ENCODE results near the gene DPM1.

DPM1 gene

DNA sequence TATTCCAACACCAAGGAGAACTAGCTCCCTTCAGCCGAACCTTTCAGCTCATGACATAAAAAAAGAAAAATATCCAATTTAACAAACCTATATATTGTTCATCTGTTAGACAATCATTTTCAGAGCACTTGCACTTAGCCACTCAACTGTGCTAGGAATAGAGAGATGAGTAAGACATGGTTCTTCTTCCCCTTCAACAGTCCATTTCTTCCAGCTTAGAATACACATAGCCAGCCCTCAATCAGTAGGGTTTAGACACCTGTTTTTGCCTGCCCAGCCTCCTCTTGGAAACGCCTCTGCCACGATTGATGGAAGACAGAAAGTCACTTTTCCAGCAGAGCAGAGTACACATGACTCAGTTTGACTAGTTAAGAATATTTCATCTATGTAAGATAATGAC is 48.9 kb downstream of the DPM1 start:
- no peak for DNase-seq (ENCODE audit: low read depth)
- no peak overlapping the region for H3K4me3 ChIP-seq (ENCODE audit: control insufficient read depth, low read depth, low read length)
- TF ChIP-seq, protein P1, sequence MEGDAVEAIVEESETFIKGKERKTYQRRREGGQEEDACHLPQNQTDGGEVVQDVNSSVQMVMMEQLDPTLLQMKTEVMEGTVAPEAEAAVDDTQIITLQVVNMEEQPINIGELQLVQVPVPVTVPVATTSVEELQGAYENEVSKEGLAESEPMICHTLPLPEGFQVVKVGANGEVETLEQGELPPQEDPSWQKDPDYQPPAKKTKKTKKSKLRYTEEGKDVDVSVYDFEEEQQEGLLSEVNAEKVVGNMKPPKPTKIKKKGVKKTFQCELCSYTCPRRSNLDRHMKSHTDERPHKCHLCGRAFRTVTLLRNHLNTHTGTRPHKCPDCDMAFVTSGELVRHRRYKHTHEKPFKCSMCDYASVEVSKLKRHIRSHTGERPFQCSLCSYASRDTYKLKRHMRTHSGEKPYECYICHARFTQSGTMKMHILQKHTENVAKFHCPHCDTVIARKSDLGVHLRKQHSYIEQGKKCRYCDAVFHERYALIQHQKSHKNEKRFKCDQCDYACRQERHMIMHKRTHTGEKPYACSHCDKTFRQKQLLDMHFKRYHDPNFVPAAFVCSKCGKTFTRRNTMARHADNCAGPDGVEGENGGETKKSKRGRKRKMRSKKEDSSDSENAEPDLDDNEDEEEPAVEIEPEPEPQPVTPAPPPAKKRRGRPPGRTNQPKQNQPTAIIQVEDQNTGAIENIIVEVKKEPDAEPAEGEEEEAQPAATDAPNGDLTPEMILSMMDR (conservative IDR thresholded peaks at IDR 0.05; ENCODE audit: control insufficient read depth, insufficient read depth, low read depth, low read length), result no peak

GRCh38 chr20:50904067-50904570 is 54.2 kb downstream of the DPM1 start:
- H3K4me3 ChIP-seq (ENCODE audit: control insufficient read depth, low read depth, low read length), result no peak overlapping the region
- DNase-seq (ENCODE audit: low read depth), result no peak
- TF ChIP-seq, protein P1 (conservative IDR thresholded peaks at IDR 0.05; ENCODE audit: control insufficient read depth, insufficient read depth, low read depth, low read length), result no peak

GRCh38 chr20:50903353-50904051 is 54.8 kb downstream of the DPM1 start:
- TF ChIP-seq, protein P1 (conservative IDR thresholded peaks at IDR 0.05; ENCODE audit: control insufficient read depth, insufficient read depth, low read depth, low read length), result no peak
- no peak for DNase-seq (ENCODE audit: low read depth)
- no peak overlapping the region for H3K4me3 ChIP-seq (ENCODE audit: control insufficient read depth, low read depth, low read length)

DNA sequence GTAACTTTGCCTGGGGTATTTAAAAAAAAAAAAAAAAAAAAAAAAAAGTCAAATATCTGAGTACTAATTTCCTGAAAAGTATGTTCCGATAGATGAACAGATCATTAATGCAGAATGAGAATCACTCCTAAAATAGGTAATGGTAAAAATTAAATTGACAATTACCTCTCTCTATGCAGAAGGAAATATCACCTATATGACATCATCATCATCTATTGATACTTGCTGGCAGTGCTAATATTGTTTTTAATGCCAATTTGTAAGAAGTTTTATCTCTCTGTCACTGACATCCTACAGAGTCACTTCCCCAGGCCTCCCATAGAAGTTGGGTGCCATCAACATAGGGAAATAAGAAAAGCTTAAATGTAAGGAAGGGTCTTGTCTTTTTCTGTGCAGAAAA is 57.0 kb downstream of the DPM1 start:
- no peak for DNase-seq (ENCODE audit: low read depth)
- no peak overlapping the region for H3K4me3 ChIP-seq (ENCODE audit: control insufficient read depth, low read depth, low read length)
- TF ChIP-seq, protein P1 (conservative IDR thresholded peaks at IDR 0.05; ENCODE audit: control insufficient read depth, insufficient read depth, low read depth, low read length), result no peak

DNA sequence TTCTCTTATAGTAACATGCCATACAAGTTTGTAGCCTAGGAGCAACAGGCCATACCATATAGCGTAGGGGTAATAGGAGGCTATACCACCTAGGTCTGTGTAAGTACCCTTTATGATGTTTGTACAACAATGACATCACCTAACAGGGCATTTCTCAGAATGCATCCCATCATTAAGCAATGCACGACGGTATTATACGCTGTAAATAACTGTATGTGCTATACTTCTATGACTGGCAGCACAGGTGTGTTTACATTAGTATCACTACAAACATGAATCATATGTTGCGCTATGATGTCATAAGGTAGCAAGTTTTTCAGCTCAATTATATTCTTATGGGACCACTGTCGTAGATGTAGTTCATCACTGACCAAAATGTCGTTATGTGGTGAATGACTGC is 58.1 kb downstream of the DPM1 start:
- no peak for DNase-seq (ENCODE audit: low read depth)
- TF ChIP-seq, protein P1 (conservative IDR thresholded peaks at IDR 0.05; ENCODE audit: control insufficient read depth, insufficient read depth, low read depth, low read length), result no peak
- no peak overlapping the region for H3K4me3 ChIP-seq (ENCODE audit: control insufficient read depth, low read depth, low read length)

GRCh38 chr20:50898475-50898874 is 59.9 kb downstream of the DPM1 start:
- TF ChIP-seq, protein P1 (conservative IDR thresholded peaks at IDR 0.05; ENCODE audit: control insufficient read depth, insufficient read depth, low read depth, low read length), result no peak
- no peak for DNase-seq (ENCODE audit: low read depth)
- no peak overlapping the region for H3K4me3 ChIP-seq (ENCODE audit: control insufficient read depth, low read depth, low read length)

Measured in fibroblast of mammary gland (primary cell).